ENCODE results near the gene PRKCA.

The PRKCA gene

GRCh38 chr17:66784621-66785364 is 482.4 kb downstream of the PRKCA start:
- no peaks in the 10 kb centered on the region for H3K4me1 Mint-ChIP-seq
- no peaks in the 10 kb centered on the region for H3K27me3 Mint-ChIP-seq
- H3K9me3 Mint-ChIP-seq = no peaks in the 10 kb centered on the region
- no peak overlapping the region for H3K4me3 Mint-ChIP-seq
- peaks cover 9% of the 10 kb centered on the region for H3K36me3 Mint-ChIP-seq
- H3K27ac Mint-ChIP-seq = no peak overlapping the region

GRCh38 chr17:66786107-66786506 is 483.7 kb downstream of the PRKCA start:
- Mint-ChIP-seq H3K4me1 (peaks cover 4% of the 10 kb centered on the region), H3K36me3 (peaks cover 10% of the 10 kb centered on the region), H3K27me3 (no peaks in the 10 kb centered on the region), H3K9me3 (no peaks in the 10 kb centered on the region), H3K4me3 (no peak overlapping the region), H3K27ac (no peak overlapping the region)

DNA sequence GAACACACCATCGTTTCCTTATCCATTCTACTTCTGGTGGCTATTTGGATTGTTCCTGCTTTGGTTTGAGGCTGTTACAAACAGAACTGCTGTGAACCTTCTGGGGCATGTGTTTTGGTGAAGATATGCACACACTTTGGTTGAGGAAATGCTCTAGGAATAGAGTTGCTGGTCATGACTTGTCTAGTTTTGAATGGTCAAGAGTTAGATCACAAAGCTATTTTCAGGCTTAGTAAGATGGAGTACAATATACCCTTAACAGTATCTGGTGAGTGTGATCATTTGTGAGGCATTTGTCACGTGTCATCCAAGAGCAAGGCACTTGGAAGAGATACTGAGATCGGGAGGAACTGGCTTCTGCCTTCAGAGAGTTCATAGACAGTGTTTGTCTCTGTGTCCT is 485.5 kb downstream of the PRKCA start:
- Mint-ChIP-seq H3K4me3 (no peak overlapping the region), H3K27me3 (no peaks in the 10 kb centered on the region), H3K36me3 (peaks cover 16% of the 10 kb centered on the region), H3K27ac (no peak overlapping the region), H3K4me1 (peaks cover 4% of the 10 kb centered on the region), H3K9me3 (no peaks in the 10 kb centered on the region)

GRCh38 chr17:66789093-66789492 is 486.7 kb downstream of the PRKCA start:
- Mint-ChIP-seq H3K27ac (no peak overlapping the region), H3K36me3 (peaks cover 21% of the 10 kb centered on the region), H3K4me1 (peaks cover 4% of the 10 kb centered on the region), H3K9me3 (no peaks in the 10 kb centered on the region), H3K27me3 (no peaks in the 10 kb centered on the region), H3K4me3 (no peak overlapping the region)

GRCh38 chr17:66789961-66790437 is 487.6 kb downstream of the PRKCA start:
- Mint-ChIP-seq H3K36me3 (peaks cover 23% of the 10 kb centered on the region), H3K27me3 (no peaks in the 10 kb centered on the region), H3K4me3 (no peak overlapping the region), H3K4me1 (peaks cover 4% of the 10 kb centered on the region), H3K27ac (no peak overlapping the region), H3K9me3 (no peaks in the 10 kb centered on the region)

GRCh38 chr17:66790501-66791061 is 488.2 kb downstream of the PRKCA start:
- H3K27ac Mint-ChIP-seq = peak overlapping the region; percentile 53
- peaks cover 24% of the 10 kb centered on the region for H3K36me3 Mint-ChIP-seq
- H3K27me3 Mint-ChIP-seq = no peaks in the 10 kb centered on the region
- no peak overlapping the region for H3K4me3 Mint-ChIP-seq
- no peaks in the 10 kb centered on the region for H3K9me3 Mint-ChIP-seq
- peaks cover 4% of the 10 kb centered on the region for H3K4me1 Mint-ChIP-seq

- H3K9me3 Mint-ChIP-seq = no peaks in the 10 kb centered on the region
- peak overlapping the region; percentile 53 for H3K27ac Mint-ChIP-seq
- H3K4me3 Mint-ChIP-seq = no peak overlapping the region
- peaks cover 4% of the 10 kb centered on the region for H3K4me1 Mint-ChIP-seq
- H3K36me3 Mint-ChIP-seq = peaks cover 21% of the 10 kb centered on the region
- no peaks in the 10 kb centered on the region for H3K27me3 Mint-ChIP-seq
Measured at GRCh38 chr17:66791347-66791746, 488.9 kb downstream of the PRKCA start.

DNA sequence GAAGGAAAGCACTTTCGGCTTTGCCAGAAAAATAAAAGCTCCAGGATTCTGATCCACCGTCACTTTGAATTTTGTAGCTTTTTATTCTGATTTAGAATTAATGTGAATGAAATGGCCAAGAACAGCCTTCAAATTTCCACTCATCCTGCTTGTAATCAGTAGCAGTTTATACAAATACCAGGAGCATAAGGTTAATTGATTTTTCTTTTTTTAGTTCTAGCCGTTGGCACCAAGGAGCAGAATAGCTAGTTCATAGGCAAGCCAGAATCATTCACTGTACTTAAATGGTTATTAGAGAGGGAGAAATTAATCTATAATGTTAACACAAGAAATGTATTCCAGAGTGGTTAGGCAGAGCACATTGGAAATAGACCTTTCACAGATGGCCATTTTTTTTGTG is 491.4 kb downstream of the PRKCA start:
- H3K9me3 Mint-ChIP-seq = no peaks in the 10 kb centered on the region
- no peaks in the 10 kb centered on the region for H3K27me3 Mint-ChIP-seq
- no peak overlapping the region for H3K27ac Mint-ChIP-seq
- peaks cover 23% of the 10 kb centered on the region for H3K36me3 Mint-ChIP-seq
- no peak overlapping the region for H3K4me3 Mint-ChIP-seq
- H3K4me1 Mint-ChIP-seq = peaks cover 4% of the 10 kb centered on the region

- Mint-ChIP-seq H3K4me3 (no peak overlapping the region), H3K9me3 (no peaks in the 10 kb centered on the region), H3K4me1 (peaks cover 3% of the 10 kb centered on the region), H3K36me3 (peaks cover 23% of the 10 kb centered on the region), H3K27me3 (no peaks in the 10 kb centered on the region), H3K27ac (no peak overlapping the region)
Measured at GRCh38 chr17:66795486-66795885, 493.1 kb downstream of the PRKCA start.

GRCh38 chr17:66799849-66800537 is 497.6 kb downstream of the PRKCA start:
- H3K36me3 Mint-ChIP-seq = peaks cover 18% of the 10 kb centered on the region
- H3K4me3 Mint-ChIP-seq = no peak overlapping the region
- H3K4me1 Mint-ChIP-seq = peaks cover 10% of the 10 kb centered on the region
- no peak overlapping the region for H3K27ac Mint-ChIP-seq
- no peaks in the 10 kb centered on the region for H3K9me3 Mint-ChIP-seq
- H3K27me3 Mint-ChIP-seq = no peaks in the 10 kb centered on the region

DNA sequence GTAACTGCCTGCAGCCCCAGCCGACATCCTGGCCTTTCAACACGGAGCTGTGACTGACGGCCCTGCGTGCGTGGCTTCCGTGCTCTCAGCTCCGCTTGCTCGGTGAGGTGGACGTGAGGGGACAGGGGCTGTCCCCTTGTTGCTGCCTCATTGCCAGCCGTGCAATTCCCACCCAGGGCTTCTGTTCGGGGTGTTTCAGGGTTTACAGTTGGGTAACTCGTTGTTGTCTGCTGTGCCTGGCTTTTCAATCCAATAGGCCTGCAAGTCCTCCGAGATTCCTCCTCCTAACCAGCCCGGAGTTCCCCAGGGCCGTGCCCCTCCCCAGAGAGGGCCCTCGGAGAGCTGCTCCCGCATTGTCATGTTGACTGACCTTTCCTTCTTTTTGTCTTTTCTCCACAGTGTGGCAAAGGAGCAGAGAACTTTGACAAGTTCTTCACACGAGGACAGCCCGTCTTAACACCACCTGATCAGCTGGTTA is 501.1 kb downstream of the PRKCA start:
- Mint-ChIP-seq H3K27ac (no peak overlapping the region), H3K9me3 (no peaks in the 10 kb centered on the region), H3K4me1 (peaks cover 41% of the 10 kb centered on the region), H3K36me3 (peaks cover 13% of the 10 kb centered on the region), H3K4me3 (no peak overlapping the region), H3K27me3 (no peaks in the 10 kb centered on the region)

GRCh38 chr17:66805567-66805966 is 503.2 kb downstream of the PRKCA start:
- peaks cover 41% of the 10 kb centered on the region for H3K4me1 Mint-ChIP-seq
- H3K36me3 Mint-ChIP-seq = peaks cover 13% of the 10 kb centered on the region
- H3K9me3 Mint-ChIP-seq = no peaks in the 10 kb centered on the region
- H3K4me3 Mint-ChIP-seq = no peak overlapping the region
- no peaks in the 10 kb centered on the region for H3K27me3 Mint-ChIP-seq
- H3K27ac Mint-ChIP-seq = peak overlapping the region; percentile 46

DNA sequence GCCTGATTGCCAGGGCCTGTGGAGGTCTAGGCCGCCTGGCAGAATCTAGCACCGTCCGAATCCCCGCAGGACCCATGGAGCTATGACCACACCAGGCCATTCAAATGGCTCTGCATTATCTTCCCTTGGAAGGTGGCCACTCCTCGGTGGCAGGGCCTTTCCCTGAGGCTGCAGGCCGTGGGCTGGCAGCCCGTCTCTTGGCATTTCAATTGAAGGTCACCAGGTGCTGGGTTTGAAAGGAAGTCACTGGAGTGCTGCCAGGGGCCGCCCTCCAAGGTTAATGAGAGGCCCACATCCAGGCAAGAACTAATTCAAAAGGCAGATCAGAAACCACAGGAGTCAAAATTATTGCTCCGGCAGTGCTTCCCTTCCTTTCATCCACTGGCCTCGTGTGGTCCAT is 504.8 kb downstream of the PRKCA start:
- H3K9me3 Mint-ChIP-seq = no peaks in the 10 kb centered on the region
- peak overlapping the region; percentile 30 for H3K27ac Mint-ChIP-seq
- H3K36me3 Mint-ChIP-seq = peaks cover 7% of the 10 kb centered on the region
- no peaks in the 10 kb centered on the region for H3K27me3 Mint-ChIP-seq
- peaks cover 41% of the 10 kb centered on the region for H3K4me1 Mint-ChIP-seq
- H3K4me3 Mint-ChIP-seq = no peak overlapping the region

DNA sequence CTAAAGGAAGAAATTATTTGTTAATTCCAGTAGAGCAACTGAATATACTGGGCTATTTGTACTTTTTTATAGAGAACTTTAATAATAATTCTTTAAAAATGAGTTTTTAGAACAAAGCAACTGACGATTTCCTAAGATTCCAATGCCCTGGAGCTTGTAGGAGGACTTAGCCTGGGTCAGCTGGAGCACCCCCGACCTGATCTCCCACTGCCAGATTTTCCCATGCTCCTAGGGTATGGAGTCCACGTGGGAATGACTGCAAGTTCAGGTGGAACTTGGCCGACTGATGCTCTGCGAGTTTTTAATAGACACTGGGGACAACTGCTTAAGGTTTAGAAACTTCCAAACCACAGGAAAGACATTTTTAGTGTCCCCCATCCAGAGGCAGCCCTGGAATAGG is 507.0 kb downstream of the PRKCA start:
- no peak overlapping the region for H3K27ac Mint-ChIP-seq
- H3K27me3 Mint-ChIP-seq = no peaks in the 10 kb centered on the region
- no peaks in the 10 kb centered on the region for H3K9me3 Mint-ChIP-seq
- H3K4me3 Mint-ChIP-seq = no peak overlapping the region
- H3K36me3 Mint-ChIP-seq = peaks cover 7% of the 10 kb centered on the region
- peaks cover 42% of the 10 kb centered on the region for H3K4me1 Mint-ChIP-seq

DNA sequence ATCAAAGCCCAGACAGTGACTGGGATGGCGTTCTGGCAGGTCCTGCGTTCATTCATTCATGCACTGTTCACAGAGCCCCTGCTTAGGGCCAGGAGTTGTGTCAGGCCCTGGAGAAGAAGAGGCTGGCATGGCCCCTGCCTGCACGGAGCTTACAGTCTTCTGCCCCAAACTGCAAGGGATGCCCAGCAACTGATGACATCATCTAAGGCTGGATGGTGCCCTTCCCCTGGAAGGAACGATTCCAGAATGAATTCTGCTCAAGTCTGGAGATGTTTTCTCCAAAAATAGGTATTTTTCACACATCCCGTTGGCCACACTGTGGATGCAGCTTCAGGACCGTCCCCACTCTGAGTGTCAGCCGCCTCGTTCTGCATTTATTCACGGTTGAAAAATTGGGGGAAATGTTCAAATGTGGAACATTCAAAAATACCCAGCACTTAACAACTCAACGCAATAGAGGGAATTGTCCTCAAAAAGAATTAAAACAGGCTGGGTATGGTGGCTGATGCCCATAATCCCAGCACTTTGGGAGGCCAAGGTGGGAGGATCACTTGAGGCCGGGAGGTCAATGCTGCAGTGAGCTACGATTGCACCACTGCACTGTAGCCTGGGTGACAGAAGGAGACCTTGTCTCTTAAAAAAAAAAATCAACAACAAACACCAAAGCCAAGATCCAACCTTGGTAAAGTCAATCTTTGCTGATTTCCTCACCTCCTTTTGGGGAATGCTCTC is 508.7 kb downstream of the PRKCA start:
- Mint-ChIP-seq H3K27ac (peak overlapping the region; percentile 62), H3K4me1 (peaks cover 25% of the 10 kb centered on the region), H3K36me3 (peaks cover 3% of the 10 kb centered on the region), H3K9me3 (no peaks in the 10 kb centered on the region), H3K27me3 (no peaks in the 10 kb centered on the region), H3K4me3 (no peak overlapping the region)

Data from activated naive CD4-positive, alpha-beta T cell treated with anti-CD3 and anti-CD28 coated beads, Interleukin-2, amount 50 U/mL, for 24 hours (primary cell).